Aorta (tissue), 5 donors: ENCODE results near the gene DMC1. TPM values are rescaled to one million over a fixed set of nuclear protein-coding genes. Genes with fewer than 3 reads are reported as not detected.

Source experiments
- ATAC-seq: fragments of 200-7000 bp; cut with Tn5 transposase; one replicate; pipeline ENCODE4 v1.9.1; 2022; ENCODE audit warnings: moderate library complexity; ENCODE audit not compliant: low FRiP score
- DNase-seq, 2 donors: peaks; one replicate each; pipeline ENCODE4 v3.0.0-alpha.2; 2020
- H3K27ac ChIP-seq, 2 donors: one replicate each; pipeline ENCODE4 v1.5.1; 2013; ENCODE audit warnings: low read length in 2 of 2, mild to moderate bottlenecking in 2 of 2, moderate library complexity in 2 of 2, control low read depth in 1 of 2, inconsistent platforms in 1 of 2, low read depth in 1 of 2
- H3K27me3 ChIP-seq, 2 donors: one replicate each; pipeline ENCODE4 v1.6.1; 2013; ENCODE audit warnings: control low read depth in 1 of 2, low read length in 1 of 2, mild to moderate bottlenecking in 1 of 2, moderate library complexity in 1 of 2; ENCODE audit not compliant: insufficient read depth in 2 of 2, control insufficient read depth in 1 of 2
- H3K36me3 ChIP-seq, 2 donors: one replicate each; pipeline ENCODE4 v1.6.1; 2013; ENCODE audit warnings: control low read depth in 1 of 2, low read length in 1 of 2, mild to moderate bottlenecking in 1 of 2; ENCODE audit not compliant: insufficient read depth in 2 of 2, control insufficient read depth in 1 of 2
- H3K4me1 ChIP-seq, 2 donors: one replicate each; pipeline ENCODE4 v1.6.1; 2013; ENCODE audit warnings: low read length in 2 of 2, control low read depth in 1 of 2, mild to moderate bottlenecking in 1 of 2, moderate library complexity in 1 of 2; ENCODE audit not compliant: insufficient read depth in 2 of 2, control insufficient read depth in 1 of 2
- H3K4me3 ChIP-seq, 2 donors: one replicate each; pipeline ENCODE4 v1.5.1; 2013; ENCODE audit warnings: low read length in 2 of 2, control low read depth in 1 of 2, mild to moderate bottlenecking in 1 of 2
- H3K9me3 ChIP-seq: one replicate; pipeline ENCODE4 v1.6.1; 2013; ENCODE audit warnings: mild to moderate bottlenecking, low read length; ENCODE audit not compliant: control insufficient read depth
- WGBS, 2 donors: extraction: QIAGEN DNeasy Blood & Tissue Kit; methylation state at CpG; one replicate each; pipeline ENCODE4 v1.1.7; 2013; 5-methylcytosine and 5-hydroxymethylcytosine counted together
- intact Hi-C, 2 donors: fragments of 100-400 bp; cut with DNase I; formaldehyde crosslinking; loops; one replicate each; pipeline versions ENCODE4 v1.14.2 to v1.15.0; 2022
- polyA plus RNA-seq, 2 donors: library from polyadenylated mRNA; stranded (reverse); fragments of 200-250 nt; gene quantifications; one replicate each; pipeline ENCODE4 v1.2.3, GENCODE V29; 2013
- total RNA-seq, 2 donors: library from RNA; stranded (reverse); fragmentation: NEBNext Ultra II Directional; extraction: Animal tissue kit (Norgen Biotek cat#: 25700); gene quantifications; one replicate each; pipeline ENCODE4 v1.2.1, GENCODE V29; 2021
- donor health status: healthy with polysubstance abuse.
- donor health status: Bipolar disorder and iron deficiency.
- donor health status: DM: no; HTN: no; CAD: no.
- donor health status: DM: no; HTN: no; CAD: no.
- donor health status: DM: yes; HTN: yes; CAD: no.

The DMC1 gene
- total and polyA plus RNA-seq, 4 donors: 0.84 to 2.5 (median 1.5) TPM

DNA sequence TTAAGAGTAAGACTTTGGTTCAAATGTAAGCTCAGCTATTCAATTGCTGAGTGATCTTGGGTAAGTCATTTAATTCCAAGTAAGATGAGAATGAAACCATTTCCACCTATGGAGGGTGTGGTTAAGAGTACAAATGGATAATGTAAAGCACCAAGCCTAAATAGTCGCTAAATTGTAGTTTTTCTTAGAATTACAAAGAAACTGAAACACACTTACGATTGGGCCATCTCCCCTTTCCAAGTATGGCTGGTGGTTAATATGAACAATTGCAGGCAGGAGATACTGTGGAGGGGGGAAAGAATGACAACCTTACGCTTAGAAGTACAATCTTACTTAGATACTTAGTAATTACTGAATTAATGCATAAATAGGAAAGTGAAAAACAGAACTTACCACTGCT lies 72.1 kb downstream of the DMC1 start:
- no peak overlapping the region for H3K4me3 ChIP-seq
- 83 to 85% methylated on average over 3 of the region's 3 CpGs for WGBS, 2 donors
- H3K27ac ChIP-seq: no peak overlapping the region
- ATAC-seq (no peak), DNase-seq (no peak)
- peaks cover 10 to 19% of the 10 kb centered on the region in 2 donors for H3K36me3 ChIP-seq
- no peaks in the 10 kb centered on the region for H3K27me3 ChIP-seq
- H3K9me3 ChIP-seq: no peaks in the 10 kb centered on the region
- intact Hi-C loops: no loop called here
- no peaks in the 10 kb centered on the region for H3K4me1 ChIP-seq

DNA sequence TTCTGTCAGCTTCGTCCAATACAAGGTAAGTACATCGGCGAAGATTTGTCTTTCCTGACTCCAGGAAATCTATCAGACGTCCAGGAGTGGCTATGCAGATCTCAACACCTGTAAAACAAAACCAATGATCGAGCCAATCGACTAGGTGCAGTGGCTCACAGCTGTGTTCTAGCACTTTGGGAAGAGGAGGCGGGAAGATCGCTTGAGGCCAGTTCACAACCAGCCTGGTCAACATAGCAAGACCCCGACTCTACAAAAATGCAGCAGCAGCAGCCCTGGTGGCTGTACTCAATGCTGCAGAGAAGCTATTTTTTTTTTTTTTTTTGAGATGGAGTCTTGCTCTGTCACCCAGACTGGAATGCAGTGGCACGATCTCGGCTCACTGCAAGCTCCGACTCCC lies 75.0 kb downstream of the DMC1 start:
- Histone ChIP-seq H3K36me3 (peaks cover 9 to 14% of the 10 kb centered on the region in 2 donors), H3K4me1 (no peaks in the 10 kb centered on the region), H3K27me3 (no peaks in the 10 kb centered on the region), H3K27ac (no peak overlapping the region), H3K9me3 (no peaks in the 10 kb centered on the region), H3K4me3 (no peak overlapping the region)
- ATAC-seq: no peak
- 75 to 78% methylated on average over 12 of the region's 12 CpGs for WGBS, 2 donors
- intact Hi-C loops: no loop called here
- no peak for DNase-seq

DNA sequence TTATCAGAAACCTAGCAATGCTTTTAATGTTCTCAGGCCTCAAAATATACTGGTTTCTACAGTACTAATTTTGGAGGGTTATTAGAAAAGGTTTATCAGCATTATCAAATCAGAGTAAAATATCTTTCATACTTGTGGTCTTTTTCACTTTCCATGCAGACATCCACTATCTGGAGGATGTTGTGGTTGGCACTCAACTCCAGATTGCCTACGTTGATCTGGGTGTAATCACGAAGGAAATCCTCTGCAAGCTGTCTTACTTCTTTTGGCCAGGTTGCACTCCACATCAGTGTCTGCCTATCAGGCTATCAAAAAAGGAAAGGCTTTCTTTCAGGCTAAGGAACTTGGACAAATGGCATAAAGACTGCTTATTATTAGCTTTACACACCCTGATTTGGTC lies 75.5 kb downstream of the DMC1 start:
- Histone ChIP-seq H3K4me3 (no peak overlapping the region), H3K9me3 (no peaks in the 10 kb centered on the region), H3K36me3 (peaks cover 11 to 14% of the 10 kb centered on the region in 2 donors), H3K27ac (no peak overlapping the region), H3K4me1 (no peaks in the 10 kb centered on the region), H3K27me3 (no peaks in the 10 kb centered on the region)
- DNase-seq (no peak), ATAC-seq (no peak)
- intact Hi-C loops: no loop called here
- WGBS, 2 donors: 0 to 3% methylated on average over 2 of the region's 2 CpGs

DNA sequence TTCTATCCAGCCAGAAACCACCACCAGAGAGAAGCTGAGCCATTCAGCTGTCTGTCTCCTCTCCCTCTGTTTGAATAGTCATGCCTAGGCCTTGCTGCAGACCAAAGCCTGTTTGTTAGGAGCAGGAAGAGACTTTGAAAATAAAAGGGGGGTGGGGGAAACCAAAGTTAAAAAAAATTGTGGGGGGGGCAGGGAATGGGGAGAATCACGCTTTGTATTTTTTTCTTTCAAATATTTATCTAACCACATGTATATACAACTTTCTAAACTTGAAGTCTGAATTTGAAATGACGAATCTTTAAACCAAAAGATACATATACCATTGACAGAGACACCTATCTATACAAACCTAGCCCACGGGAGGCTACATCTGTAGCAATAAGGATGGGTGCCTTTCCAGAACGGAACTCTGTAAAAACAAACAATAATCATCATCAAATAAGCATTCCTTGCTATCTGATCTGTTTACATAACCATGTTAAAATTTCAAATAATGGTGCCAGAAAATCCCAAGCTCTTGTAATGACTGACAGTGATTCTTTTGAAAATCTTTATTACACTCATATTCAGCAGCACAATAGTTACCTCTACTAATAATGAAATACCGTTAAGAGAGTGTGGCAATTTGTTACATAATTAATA lies 78.2 kb downstream of the DMC1 start:
- no peaks in the 10 kb centered on the region for H3K4me1 ChIP-seq
- peaks cover 9 to 11% of the 10 kb centered on the region in 2 donors for H3K36me3 ChIP-seq
- no peak overlapping the region for H3K27ac ChIP-seq
- 52 to 53% methylated on average over 5 of the region's 5 CpGs for WGBS, 2 donors
- DNase-seq (no peak), ATAC-seq (no peak)
- intact Hi-C loops: no loop called here
- H3K4me3 ChIP-seq: no peak overlapping the region
- no peaks in the 10 kb centered on the region for H3K9me3 ChIP-seq
- H3K27me3 ChIP-seq: no peaks in the 10 kb centered on the region

DNA sequence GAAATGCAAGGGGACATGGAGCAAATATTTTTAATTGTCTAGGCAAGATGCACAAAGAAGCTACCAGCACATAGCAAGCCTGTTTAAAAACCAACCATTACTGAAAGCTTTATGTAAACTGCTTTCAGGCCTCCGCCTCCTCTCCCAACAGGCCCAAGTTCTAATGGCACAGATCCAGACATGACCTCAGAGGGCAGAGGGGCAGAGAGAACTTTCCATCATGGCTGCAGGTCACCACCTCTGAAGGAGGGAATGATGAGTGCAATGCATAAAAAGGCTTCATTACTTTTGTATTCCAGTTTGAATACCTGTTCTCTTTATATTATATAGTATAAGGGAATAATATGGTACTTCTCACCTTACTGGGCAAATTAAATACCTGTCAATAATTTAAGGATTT lies 79.1 kb downstream of the DMC1 start:
- no peaks in the 10 kb centered on the region for H3K9me3 ChIP-seq
- no peaks in the 10 kb centered on the region for H3K4me1 ChIP-seq
- peak; percentile 87 for ATAC-seq
- H3K27ac ChIP-seq: no peak overlapping the region
- no peak overlapping the region for H3K4me3 ChIP-seq
- DNase-seq: peak in 1 of 2 donors; percentile 79
- no peaks in the 10 kb centered on the region for H3K27me3 ChIP-seq
- 4 to 6% methylated on average over 1 of the region's 1 CpG for WGBS, 2 donors
- intact Hi-C loops: no loop called here
- peaks cover 11 to 12% of the 10 kb centered on the region in 2 donors for H3K36me3 ChIP-seq

DNA sequence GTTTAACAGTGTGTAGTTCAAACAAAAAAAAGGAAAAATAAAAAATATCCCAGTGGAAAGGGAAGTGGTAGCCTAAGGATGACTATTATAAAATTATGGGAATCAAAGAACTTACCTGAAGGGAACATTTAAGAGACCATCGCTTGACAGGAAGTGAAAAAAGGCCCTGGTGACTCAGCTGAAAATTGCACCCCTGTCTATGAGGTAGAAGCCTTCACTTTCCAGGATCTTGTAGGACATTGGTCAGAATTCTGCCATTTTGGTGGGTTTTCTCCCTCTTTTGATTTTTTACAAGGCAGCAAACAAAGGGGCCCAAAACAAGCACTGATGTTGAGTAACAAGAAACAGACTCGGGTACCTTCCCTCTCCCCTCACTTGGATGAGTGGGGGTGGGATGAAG lies 79.5 kb downstream of the DMC1 start:
- peaks cover 11 to 14% of the 10 kb centered on the region in 2 donors for H3K36me3 ChIP-seq
- no peaks in the 10 kb centered on the region for H3K27me3 ChIP-seq
- no peak overlapping the region for H3K4me3 ChIP-seq
- H3K27ac ChIP-seq: peak overlapping the region in 1 of 2 donors; percentile 44
- WGBS, 2 donors: 46 to 57% methylated on average over 2 of the region's 2 CpGs
- ATAC-seq: no peak
- H3K4me1 ChIP-seq: no peaks in the 10 kb centered on the region
- intact Hi-C loops: no loop called here
- H3K9me3 ChIP-seq: no peaks in the 10 kb centered on the region
- DNase-seq: no peak

DNA sequence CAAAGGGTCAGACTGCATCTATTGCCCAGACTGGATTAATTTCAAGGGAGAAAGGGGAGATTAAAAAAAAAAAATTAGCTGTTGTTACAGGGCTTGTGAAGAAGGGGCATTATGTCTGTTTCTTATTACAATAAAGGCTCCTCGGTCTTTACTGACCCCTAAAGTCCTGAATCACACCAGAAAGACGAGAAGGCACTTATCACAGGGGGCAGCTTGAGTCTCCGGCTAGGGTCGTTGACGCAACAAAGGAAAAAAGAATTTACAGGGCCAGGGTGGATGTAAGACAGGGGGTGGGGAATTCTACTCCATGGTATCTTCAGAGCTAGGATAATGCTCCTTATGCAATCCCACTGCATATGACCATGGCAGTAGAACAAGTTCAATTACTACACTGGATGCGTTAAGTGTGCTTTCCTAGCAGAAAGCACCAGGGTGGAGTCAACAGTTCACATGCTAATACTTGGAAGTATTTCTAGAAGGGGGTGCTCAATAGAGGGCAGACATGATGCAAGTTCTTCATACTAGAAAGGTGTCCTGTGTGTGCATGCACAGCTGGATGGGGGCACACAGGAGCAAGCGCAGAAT lies 80.3 kb downstream of the DMC1 start:
- Histone ChIP-seq H3K27ac (no peak overlapping the region), H3K36me3 (peaks cover 12 to 13% of the 10 kb centered on the region in 2 donors), H3K4me3 (no peak overlapping the region), H3K4me1 (no peaks in the 10 kb centered on the region), H3K9me3 (no peaks in the 10 kb centered on the region), H3K27me3 (no peaks in the 10 kb centered on the region)
- ATAC-seq (no peak), DNase-seq (no peak)
- intact Hi-C loops: no loop called here
- 69 to 73% methylated on average over 7 of the region's 7 CpGs for WGBS, 2 donors

DNA sequence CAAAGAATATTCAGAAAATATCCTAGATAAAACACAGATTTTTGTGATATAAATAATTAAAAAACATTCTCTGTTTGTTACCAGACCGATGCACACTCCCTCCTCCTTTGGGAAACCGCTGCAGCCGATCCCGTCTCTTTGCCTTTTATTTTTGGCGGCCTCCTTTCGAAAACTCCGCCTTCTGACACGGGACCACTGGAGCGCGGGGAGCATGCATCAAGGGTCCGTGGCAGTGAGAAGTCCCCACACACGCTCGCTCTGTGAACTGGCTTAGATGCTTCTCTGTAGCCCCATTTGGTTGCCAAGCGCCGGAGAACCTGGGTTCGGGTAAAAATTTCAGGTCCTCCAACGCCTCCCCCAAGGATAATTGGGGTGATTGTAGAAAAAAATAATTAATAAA lies 80.8 kb downstream of the DMC1 start:
- WGBS, 2 donors: 85 to 87% methylated on average over 17 of the region's 17 CpGs
- Histone ChIP-seq H3K27me3 (no peaks in the 10 kb centered on the region), H3K9me3 (no peaks in the 10 kb centered on the region), H3K27ac (no peak overlapping the region), H3K4me1 (no peaks in the 10 kb centered on the region), H3K4me3 (no peak overlapping the region), H3K36me3 (peaks cover 12 to 13% of the 10 kb centered on the region in 2 donors)
- intact Hi-C loops: no loop called here
- ATAC-seq (no peak), DNase-seq (no peak)

DNA sequence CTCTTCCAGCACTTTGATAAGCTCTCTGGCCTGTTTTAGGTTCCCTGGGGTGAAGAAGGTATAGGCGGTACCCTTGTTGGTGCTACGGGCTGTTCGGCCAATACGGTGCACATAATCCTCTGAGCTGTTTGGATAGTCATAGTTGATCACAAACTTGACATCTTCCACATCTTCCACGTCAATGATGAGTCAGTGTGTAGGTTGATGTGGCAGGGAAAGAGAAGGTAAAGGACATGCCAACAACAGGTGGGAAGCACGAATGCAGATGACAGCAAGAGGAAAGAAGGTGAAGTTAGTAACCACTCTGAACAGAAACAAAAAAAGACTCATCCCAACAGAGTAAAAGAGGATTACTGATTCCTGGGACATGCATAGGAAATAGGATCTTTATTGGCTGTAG lies 82.0 kb downstream of the DMC1 start:
- no peaks in the 10 kb centered on the region for H3K9me3 ChIP-seq
- no peak overlapping the region for H3K4me3 ChIP-seq
- no peak for ATAC-seq
- no peaks in the 10 kb centered on the region for H3K27me3 ChIP-seq
- DNase-seq: no peak
- intact Hi-C loops: no loop called here
- H3K36me3 ChIP-seq: peaks cover 11 to 15% of the 10 kb centered on the region in 2 donors
- H3K27ac ChIP-seq: no peak overlapping the region
- WGBS, 2 donors: 76 to 78% methylated on average over 6 of the region's 6 CpGs
- H3K4me1 ChIP-seq: no peaks in the 10 kb centered on the region
